Endothelial cell (in vitro differentiated cells): ENCODE data around the gene RNF126. TPM values are rescaled to one million over a fixed set of nuclear protein-coding genes. Genes with fewer than 3 reads are reported as not detected.

Source experiments
- DNase-seq: peaks from one replicate; pipeline ENCODE4 v3.0.0; 2021; ENCODE audit warnings: low spot score
- H3K27ac Mint-ChIP-seq: one replicate; pipeline ENCODE4 v1.8.0; 2021; ENCODE audit warnings: mixed read lengths, inconsistent platforms; ENCODE audit not compliant: unreplicated experiment
- H3K27me3 Mint-ChIP-seq: one replicate; pipeline ENCODE4 v1.8.0; 2021; ENCODE audit warnings: mild to moderate bottlenecking, moderate library complexity, mixed read lengths, inconsistent platforms; ENCODE audit not compliant: unreplicated experiment
- H3K36me3 Mint-ChIP-seq: one replicate; pipeline ENCODE4 v1.8.0; 2021; ENCODE audit warnings: mild to moderate bottlenecking, low read depth, mixed read lengths, inconsistent platforms; ENCODE audit not compliant: unreplicated experiment
- H3K4me1 Mint-ChIP-seq: one replicate; pipeline ENCODE4 v1.8.0; 2021; ENCODE audit warnings: mild to moderate bottlenecking, mixed read lengths, inconsistent platforms; ENCODE audit not compliant: unreplicated experiment
- H3K4me3 Mint-ChIP-seq: one replicate; pipeline ENCODE4 v1.8.0; 2021; ENCODE audit warnings: mild to moderate bottlenecking, mixed read lengths, inconsistent platforms; ENCODE audit not compliant: unreplicated experiment
- H3K9me3 Mint-ChIP-seq: one replicate; pipeline ENCODE4 v1.8.0; 2021; ENCODE audit warnings: mixed read lengths, inconsistent platforms; ENCODE audit not compliant: unreplicated experiment
- CTCF ChIP-seq: fragments of 200-600 bp; sonication (generic); IDR thresholded peaks from one replicate; pipeline ENCODE4 v1.5.0; 2021; ENCODE audit warnings: antibody characterized with exemption; ENCODE audit not compliant: unreplicated experiment
- total RNA-seq: library from RNA; stranded (reverse); fragmentation: NEBNext Ultra II Directional; extraction: Animal tissue kit (Norgen Biotek cat#: 25700); gene quantifications from one replicate; pipeline ENCODE4 v1.2.1, GENCODE V29; 2021; ENCODE audit not compliant: unreplicated experiment

The RNF126 gene
- total RNA-seq, 1 donor from 2014 or later: 41.7 TPM

DNA sequence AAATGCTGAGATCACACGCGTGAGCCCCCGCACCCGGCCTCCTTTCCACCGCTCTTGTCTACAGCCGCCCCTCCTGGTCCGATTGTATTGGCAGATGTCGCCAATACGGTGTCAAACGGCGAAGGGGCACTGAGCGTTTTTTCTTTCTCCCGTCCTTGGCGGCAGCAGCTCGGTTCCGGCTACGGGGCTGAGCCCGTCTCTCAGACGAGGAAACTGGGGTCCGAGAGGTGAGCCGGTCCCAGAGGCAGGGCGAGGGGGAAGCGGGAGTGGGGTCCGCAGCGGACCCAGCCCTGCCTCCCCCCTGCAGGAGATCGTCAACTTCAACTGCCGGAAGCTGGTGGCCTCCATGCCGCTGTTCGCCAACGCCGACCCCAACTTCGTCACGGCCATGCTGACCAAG lies 50.1 kb downstream of the RNF126 start:
- peaks cover 2% of the 10 kb centered on the region for H3K4me1 Mint-ChIP-seq
- H3K4me3 Mint-ChIP-seq: no peak overlapping the region
- H3K27me3 Mint-ChIP-seq: peaks cover 11% of the 10 kb centered on the region
- no peaks in the 10 kb centered on the region for H3K9me3 Mint-ChIP-seq
- peaks cover 13% of the 10 kb centered on the region for H3K36me3 Mint-ChIP-seq
- no peak for TF ChIP-seq CTCF
- DNase-seq: no peak
- no peak overlapping the region for H3K27ac Mint-ChIP-seq

- Mint-ChIP-seq H3K4me1 (peaks cover 2% of the 10 kb centered on the region), H3K27me3 (peaks cover 11% of the 10 kb centered on the region), H3K27ac (no peak overlapping the region), H3K36me3 (peaks cover 13% of the 10 kb centered on the region), H3K4me3 (no peak overlapping the region), H3K9me3 (no peaks in the 10 kb centered on the region)
- TF ChIP-seq CTCF: no peak
- no peak for DNase-seq
Observed at GRCh38 chr19:611481-611868, 51.5 kb downstream of the RNF126 start.

- peaks cover 11% of the 10 kb centered on the region for H3K27me3 Mint-ChIP-seq
- peaks cover 13% of the 10 kb centered on the region for H3K36me3 Mint-ChIP-seq
- peaks cover 2% of the 10 kb centered on the region for H3K4me1 Mint-ChIP-seq
- no peak for TF ChIP-seq CTCF
- H3K4me3 Mint-ChIP-seq: no peak overlapping the region
- no peaks in the 10 kb centered on the region for H3K9me3 Mint-ChIP-seq
- H3K27ac Mint-ChIP-seq: no peak overlapping the region
- no peak for DNase-seq
Observed at GRCh38 chr19:610801-611480, 52.1 kb downstream of the RNF126 start.

DNA sequence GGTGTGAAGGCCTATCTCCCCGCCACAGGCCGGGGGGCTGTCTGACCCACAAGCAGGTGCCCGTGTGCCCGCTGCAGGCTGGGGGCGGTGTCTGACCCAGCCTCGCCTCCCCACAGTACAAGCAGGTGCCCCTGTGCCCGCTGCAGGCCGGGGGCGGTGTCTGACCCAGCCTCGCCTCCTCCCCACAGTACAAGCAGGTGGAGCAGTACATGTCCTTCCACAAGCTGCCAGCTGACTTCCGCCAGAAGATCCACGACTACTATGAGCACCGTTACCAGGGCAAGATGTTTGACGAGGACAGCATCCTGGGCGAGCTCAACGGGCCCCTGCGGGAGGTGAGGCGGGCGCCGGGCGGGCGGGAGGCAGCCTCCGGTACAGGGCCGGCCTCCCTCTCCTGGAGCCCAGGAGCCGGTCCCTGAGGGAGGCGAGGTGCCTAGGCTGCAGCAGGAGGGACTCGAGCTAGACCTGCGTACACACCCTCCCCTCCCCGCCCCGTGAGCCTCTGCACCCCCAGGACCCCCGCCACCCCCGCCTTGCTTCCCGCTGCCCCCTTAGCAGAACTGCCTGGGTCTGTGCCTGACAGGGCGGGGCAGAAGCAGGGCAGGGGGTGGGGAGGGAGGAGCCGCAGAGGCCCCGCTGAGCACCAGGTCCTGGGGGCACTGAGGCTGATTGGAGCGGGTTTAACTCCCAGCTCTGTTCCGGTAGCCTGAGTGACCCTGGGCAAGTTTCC lies 52.8 kb downstream of the RNF126 start:
- H3K4me3 Mint-ChIP-seq: no peak overlapping the region

More for the DNA sequence above, 52.8 kb downstream of the RNF126 start:
- H3K27me3 Mint-ChIP-seq: peaks cover 7% of the 10 kb centered on the region
- H3K4me1 Mint-ChIP-seq: no peaks in the 10 kb centered on the region
- TF ChIP-seq CTCF: no peak
- no peak for DNase-seq
- no peak overlapping the region for H3K27ac Mint-ChIP-seq
- H3K9me3 Mint-ChIP-seq: no peaks in the 10 kb centered on the region
- H3K36me3 Mint-ChIP-seq: peaks cover 10% of the 10 kb centered on the region
